NB4 (cell line): ENCODE measurements around the gene TLCD2.

Experiments
- POLR2A ChIP-seq: IDR thresholded peaks from 2 replicates; pipeline ENCODE4 v1.6.1; 2011; ENCODE audit warnings: mild to moderate bottlenecking; ENCODE audit not compliant: insufficient read length; ENCODE audit errors: extremely low read depth
- TF ChIP-seq, protein P1 (sequence below): IDR thresholded peaks from one replicate; pipeline ENCODE4 v1.5.1; 2012; ENCODE audit warnings: low read depth, low read length
- TF ChIP-seq, protein P2 (sequence below): IDR thresholded peaks from 2 replicates; pipeline ENCODE4 v1.6.1; 2011; ENCODE audit warnings: low read depth, low read length

DNA sequence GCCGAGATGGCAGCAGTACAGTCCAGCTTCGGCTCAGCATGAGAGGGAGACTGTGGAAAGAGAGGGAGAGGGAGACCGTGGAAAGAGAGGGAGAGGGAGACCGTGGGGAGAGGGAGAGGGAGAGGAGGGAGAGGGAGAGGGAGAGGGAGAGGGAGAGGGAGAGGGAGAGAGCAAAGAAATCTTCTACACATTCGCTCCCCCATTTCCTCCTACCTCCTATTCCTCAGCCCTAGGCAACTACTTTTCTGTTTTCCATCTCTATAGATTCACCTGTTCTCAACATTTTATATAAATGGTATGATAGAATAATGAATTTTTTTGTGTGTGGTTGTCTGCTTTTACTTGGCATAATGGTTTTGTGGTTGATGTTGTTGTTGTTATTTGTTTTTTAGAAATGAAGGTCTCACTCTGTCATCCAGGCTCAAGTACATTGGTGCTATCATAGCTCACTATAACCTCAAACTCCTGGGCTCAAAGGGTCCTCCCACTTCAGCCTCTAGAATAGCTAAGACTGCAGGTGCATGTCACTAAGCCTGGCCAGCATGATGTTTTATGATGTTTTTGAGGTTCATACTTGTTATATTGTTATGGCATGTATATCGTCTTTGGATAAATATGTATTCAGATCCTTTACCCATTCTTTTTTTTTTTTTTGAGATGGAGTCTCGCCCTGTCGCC is 19.5 kb downstream of the TLCD2 start:
- TF ChIP-seq, protein P1, sequence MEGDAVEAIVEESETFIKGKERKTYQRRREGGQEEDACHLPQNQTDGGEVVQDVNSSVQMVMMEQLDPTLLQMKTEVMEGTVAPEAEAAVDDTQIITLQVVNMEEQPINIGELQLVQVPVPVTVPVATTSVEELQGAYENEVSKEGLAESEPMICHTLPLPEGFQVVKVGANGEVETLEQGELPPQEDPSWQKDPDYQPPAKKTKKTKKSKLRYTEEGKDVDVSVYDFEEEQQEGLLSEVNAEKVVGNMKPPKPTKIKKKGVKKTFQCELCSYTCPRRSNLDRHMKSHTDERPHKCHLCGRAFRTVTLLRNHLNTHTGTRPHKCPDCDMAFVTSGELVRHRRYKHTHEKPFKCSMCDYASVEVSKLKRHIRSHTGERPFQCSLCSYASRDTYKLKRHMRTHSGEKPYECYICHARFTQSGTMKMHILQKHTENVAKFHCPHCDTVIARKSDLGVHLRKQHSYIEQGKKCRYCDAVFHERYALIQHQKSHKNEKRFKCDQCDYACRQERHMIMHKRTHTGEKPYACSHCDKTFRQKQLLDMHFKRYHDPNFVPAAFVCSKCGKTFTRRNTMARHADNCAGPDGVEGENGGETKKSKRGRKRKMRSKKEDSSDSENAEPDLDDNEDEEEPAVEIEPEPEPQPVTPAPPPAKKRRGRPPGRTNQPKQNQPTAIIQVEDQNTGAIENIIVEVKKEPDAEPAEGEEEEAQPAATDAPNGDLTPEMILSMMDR: no peak
- no peak for TF ChIP-seq POLR2A
- TF ChIP-seq, protein P2, sequence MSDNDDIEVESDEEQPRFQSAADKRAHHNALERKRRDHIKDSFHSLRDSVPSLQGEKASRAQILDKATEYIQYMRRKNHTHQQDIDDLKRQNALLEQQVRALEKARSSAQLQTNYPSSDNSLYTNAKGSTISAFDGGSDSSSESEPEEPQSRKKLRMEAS: no peak
